Measurements from ENCODE around the gene PLCH1. TPM values are rescaled to one million over a fixed set of nuclear protein-coding genes. Genes with fewer than 3 reads are reported as not detected.

Gene PLCH1
- total RNA-seq, 1 donor from 2014 or later, result not detected

GRCh38 chr3:155596615-155597014, 148.3 kb downstream of the PLCH1 start:
- H3K36me3 Mint-ChIP-seq (ENCODE audit: unreplicated experiment), result no peaks in the 10 kb centered on the region
- no peaks in the 10 kb centered on the region for H3K9me3 Mint-ChIP-seq (ENCODE audit: unreplicated experiment)
- no peak overlapping the region for H3K27ac Mint-ChIP-seq (ENCODE audit: unreplicated experiment)
- peaks cover 8% of the 10 kb centered on the region for H3K27me3 Mint-ChIP-seq (ENCODE audit: unreplicated experiment)
- no peak for DNase-seq (ENCODE audit: extremely low spot score, unreplicated experiment)
- H3K4me3 Mint-ChIP-seq (ENCODE audit: unreplicated experiment), result no peak overlapping the region
- TF ChIP-seq CTCF (IDR thresholded peaks at IDR 0.05), result no peak
- no peaks in the 10 kb centered on the region for H3K4me1 Mint-ChIP-seq (ENCODE audit: unreplicated experiment)

- Mint-ChIP-seq H3K4me3 (ENCODE audit: unreplicated experiment) (no peak overlapping the region), H3K36me3 (ENCODE audit: unreplicated experiment) (no peaks in the 10 kb centered on the region), H3K4me1 (ENCODE audit: unreplicated experiment) (no peaks in the 10 kb centered on the region), H3K9me3 (ENCODE audit: unreplicated experiment) (no peaks in the 10 kb centered on the region), H3K27me3 (ENCODE audit: unreplicated experiment) (peaks cover 8% of the 10 kb centered on the region), H3K27ac (ENCODE audit: unreplicated experiment) (no peak overlapping the region)
- DNase-seq (ENCODE audit: extremely low spot score, unreplicated experiment), result no peak
- no peak for TF ChIP-seq CTCF (IDR thresholded peaks at IDR 0.05)
These were observed 149.5 kb downstream of the PLCH1 start for GRCh38 chr3:155595371-155595770.

- H3K4me1 Mint-ChIP-seq (ENCODE audit: unreplicated experiment), result no peaks in the 10 kb centered on the region
- no peaks in the 10 kb centered on the region for H3K36me3 Mint-ChIP-seq (ENCODE audit: unreplicated experiment)
- H3K4me3 Mint-ChIP-seq (ENCODE audit: unreplicated experiment), result no peak overlapping the region
- no peak overlapping the region for H3K27ac Mint-ChIP-seq (ENCODE audit: unreplicated experiment)
- H3K27me3 Mint-ChIP-seq (ENCODE audit: unreplicated experiment), result peaks cover 8% of the 10 kb centered on the region
- no peaks in the 10 kb centered on the region for H3K9me3 Mint-ChIP-seq (ENCODE audit: unreplicated experiment)
- DNase-seq (ENCODE audit: extremely low spot score, unreplicated experiment), result no peak
- TF ChIP-seq CTCF (IDR thresholded peaks at IDR 0.05), result no peak
These were observed 150.2 kb downstream of the PLCH1 start for GRCh38 chr3:155594526-155595187.

GRCh38 chr3:155587581-155587980, 157.3 kb downstream of the PLCH1 start:
- H3K27me3 Mint-ChIP-seq (ENCODE audit: unreplicated experiment), result peaks cover 13% of the 10 kb centered on the region
- no peaks in the 10 kb centered on the region for H3K36me3 Mint-ChIP-seq (ENCODE audit: unreplicated experiment)
- no peak for DNase-seq (ENCODE audit: extremely low spot score, unreplicated experiment)
- H3K9me3 Mint-ChIP-seq (ENCODE audit: unreplicated experiment), result no peaks in the 10 kb centered on the region
- no peaks in the 10 kb centered on the region for H3K4me1 Mint-ChIP-seq (ENCODE audit: unreplicated experiment)
- no peak overlapping the region for H3K4me3 Mint-ChIP-seq (ENCODE audit: unreplicated experiment)
- TF ChIP-seq CTCF (IDR thresholded peaks at IDR 0.05), result no peak
- no peak overlapping the region for H3K27ac Mint-ChIP-seq (ENCODE audit: unreplicated experiment)

- Mint-ChIP-seq H3K27me3 (ENCODE audit: unreplicated experiment) (peaks cover 13% of the 10 kb centered on the region), H3K27ac (ENCODE audit: unreplicated experiment) (no peak overlapping the region), H3K4me3 (ENCODE audit: unreplicated experiment) (no peak overlapping the region), H3K36me3 (ENCODE audit: unreplicated experiment) (no peaks in the 10 kb centered on the region), H3K4me1 (ENCODE audit: unreplicated experiment) (no peaks in the 10 kb centered on the region), H3K9me3 (ENCODE audit: unreplicated experiment) (no peaks in the 10 kb centered on the region)
- TF ChIP-seq CTCF (IDR thresholded peaks at IDR 0.05), result no peak
- DNase-seq (ENCODE audit: extremely low spot score, unreplicated experiment), result no peak
These were observed 159.5 kb downstream of the PLCH1 start for GRCh38 chr3:155585384-155585783.

Measured in osteocyte (in vitro differentiated cells).